T-helper 1 cell (primary cell): Measurements from ENCODE around the gene ATCAY.
"Not testable (repeated sequence)": the region's sequence is repeated elsewhere in the genome, so short reads cannot be mapped to it uniquely, and the experiment has no call there.

Experiments
- DNase-seq, 5 donors: peaks; one replicate each; pipeline ENCODE4 v3.0.0-alpha.2; 2012 to 2020

ATCAY gene

GRCh38 chr19:3904233-3904632 lies 23.7 kb downstream of the ATCAY start:
- no peak for DNase-seq

- DNase-seq: no peak
Observed at GRCh38 chr19:3907626-3908265, 27.3 kb downstream of the ATCAY start.

DNA sequence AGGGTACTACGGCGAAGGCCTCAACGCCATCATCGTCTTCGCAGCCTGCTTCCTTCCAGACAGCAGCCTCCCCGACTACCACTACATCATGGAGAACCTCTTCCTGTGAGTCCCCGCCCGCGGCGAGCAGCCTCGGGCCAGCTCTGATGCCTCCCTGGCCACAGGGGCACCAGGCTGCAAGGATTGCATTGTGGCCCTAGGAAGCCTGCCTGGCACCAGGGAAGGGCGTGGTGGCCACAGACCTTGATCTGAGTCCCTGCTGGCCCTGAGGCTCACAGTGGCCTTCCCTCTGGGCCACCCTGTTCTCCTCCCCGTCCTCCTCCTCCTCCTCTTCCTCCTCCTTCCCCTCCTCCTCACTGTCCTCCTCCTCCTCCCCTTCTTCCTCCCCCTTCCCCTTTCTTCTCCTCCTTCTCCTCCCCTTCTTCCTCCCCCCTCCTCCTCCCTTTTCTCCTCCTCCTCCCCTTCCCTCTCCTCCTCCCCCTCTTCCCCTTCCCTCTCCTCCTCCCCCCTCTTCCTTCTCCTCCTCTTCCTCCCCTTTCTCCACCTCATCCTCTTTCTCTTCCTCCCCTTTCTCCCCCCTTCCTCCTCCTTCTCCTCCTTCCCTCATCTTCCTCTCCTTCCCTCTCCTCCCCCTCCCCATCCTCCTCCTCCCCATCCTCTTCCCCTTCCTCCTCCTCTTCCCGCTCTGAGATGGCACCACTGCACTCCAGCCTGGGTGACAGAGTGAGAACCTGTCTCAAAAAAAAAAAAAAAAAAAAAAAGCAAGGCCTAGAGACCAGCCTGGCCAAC lies 28.0 kb downstream of the ATCAY start:
- no peak for DNase-seq

- DNase-seq: no peak
Observed at GRCh38 chr19:3910105-3910504, 29.6 kb downstream of the ATCAY start.

DNA sequence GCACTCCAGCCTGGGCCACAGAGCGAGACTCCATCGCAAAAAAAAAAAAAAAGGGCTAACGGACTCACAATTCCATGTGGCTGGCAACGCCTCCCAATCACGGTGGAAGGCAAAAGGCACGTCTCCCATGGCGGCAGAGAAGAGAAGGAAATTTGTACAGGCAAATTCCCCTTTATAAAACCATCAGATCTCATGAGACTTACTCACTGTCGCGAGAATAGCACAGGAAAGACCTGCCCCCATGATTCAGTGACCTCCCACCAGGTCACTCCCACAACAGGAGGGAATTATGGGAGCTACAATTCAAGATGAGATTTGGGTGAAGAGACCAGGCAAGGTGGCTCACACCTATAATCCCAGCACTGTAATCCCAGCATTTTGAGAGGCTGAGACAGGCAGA lies 33.7 kb downstream of the ATCAY start:
- DNase-seq: no peak

DNA sequence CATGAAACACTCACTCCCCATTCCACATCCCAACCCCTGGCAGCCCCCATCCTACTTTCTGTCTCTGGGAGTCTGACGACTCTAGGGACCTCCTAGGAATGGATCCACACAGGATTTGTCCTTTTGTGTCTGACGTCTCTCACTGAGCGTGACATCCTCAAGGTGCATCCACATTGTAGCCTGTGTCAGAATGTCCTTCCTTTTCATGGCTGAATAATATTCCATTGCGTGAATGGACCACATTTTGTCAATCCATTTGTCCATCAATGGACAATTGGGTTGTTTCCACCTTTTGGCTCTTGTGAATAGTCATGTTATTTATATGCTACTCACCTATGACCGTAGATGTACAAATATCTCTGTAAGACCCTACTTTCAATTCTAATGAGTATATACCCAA lies 35.5 kb downstream of the ATCAY start:
- DNase-seq: no peak

DNA sequence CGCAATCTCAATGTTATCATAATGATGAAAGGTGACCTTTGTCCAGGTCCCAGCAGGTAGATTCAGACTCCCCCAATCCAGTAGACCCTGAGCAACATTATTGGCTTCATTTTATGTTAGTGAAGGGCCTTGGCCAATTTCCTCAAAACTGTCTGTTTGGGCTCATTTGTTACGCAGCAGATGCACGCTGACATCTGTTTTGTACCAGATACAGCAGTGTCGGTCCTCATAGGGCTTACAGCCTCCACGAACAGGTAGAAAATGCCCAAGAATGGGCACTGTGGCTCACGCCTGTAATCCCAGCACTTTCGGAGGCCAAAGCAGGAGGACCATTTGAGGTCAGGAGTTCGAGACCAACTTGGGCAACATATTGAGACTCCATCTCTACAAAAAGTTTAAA lies 39.3 kb downstream of the ATCAY start:
- DNase-seq: no peak

GRCh38 chr19:3923096-3923758 lies 42.7 kb downstream of the ATCAY start:
- no peak for DNase-seq

- DNase-seq: no peak
Observed at GRCh38 chr19:3923912-3924311, 43.4 kb downstream of the ATCAY start.

- no peak for DNase-seq
Observed at GRCh38 chr19:3931041-3931440, 50.6 kb downstream of the ATCAY start.

GRCh38 chr19:3932931-3933810 lies 52.7 kb downstream of the ATCAY start, which contains the start of gene NMRK2:
Gene NMRK2, plus strand, starts transcription at chr19:3933069. Its CDS starts 603 bp downstream, at chr19:3933672.
- no peak for DNase-seq

GRCh38 chr19:3936506-3937442 lies 56.3 kb downstream of the ATCAY start:
- DNase-seq: no peak

DNA sequence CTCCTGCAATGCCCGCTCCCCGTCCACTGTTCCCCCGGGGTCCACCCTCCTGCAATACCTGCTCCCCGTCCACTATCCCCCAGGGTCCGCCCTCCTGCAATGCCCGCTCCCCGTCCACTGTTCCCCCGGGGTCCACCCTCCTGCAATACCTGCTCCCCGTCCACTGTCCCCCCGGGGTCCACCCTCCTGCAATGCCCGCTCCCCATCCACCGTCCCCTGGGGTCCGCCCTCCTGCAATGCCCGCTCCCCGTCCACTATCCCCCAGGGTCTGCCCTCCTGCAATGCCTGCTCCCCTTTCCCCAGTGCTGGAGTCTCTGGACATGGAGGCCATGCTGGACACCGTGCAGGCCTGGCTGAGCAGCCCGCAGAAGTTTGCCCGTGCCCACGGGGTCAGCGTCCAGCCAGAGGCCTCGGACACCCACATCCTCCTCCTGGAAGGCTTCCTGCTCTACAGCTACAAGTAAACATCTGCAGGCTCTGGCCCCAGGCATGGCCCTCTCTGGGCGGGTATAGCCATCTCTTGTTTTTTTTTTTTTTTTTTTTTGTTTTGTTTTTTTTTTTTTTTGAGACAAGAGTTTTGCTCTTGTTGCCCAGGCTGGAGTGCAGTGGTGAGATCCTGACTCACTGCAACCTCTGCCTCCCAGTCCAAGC lies 57.9 kb downstream of the ATCAY start:
- not testable (repeated sequence) for DNase-seq

DNA sequence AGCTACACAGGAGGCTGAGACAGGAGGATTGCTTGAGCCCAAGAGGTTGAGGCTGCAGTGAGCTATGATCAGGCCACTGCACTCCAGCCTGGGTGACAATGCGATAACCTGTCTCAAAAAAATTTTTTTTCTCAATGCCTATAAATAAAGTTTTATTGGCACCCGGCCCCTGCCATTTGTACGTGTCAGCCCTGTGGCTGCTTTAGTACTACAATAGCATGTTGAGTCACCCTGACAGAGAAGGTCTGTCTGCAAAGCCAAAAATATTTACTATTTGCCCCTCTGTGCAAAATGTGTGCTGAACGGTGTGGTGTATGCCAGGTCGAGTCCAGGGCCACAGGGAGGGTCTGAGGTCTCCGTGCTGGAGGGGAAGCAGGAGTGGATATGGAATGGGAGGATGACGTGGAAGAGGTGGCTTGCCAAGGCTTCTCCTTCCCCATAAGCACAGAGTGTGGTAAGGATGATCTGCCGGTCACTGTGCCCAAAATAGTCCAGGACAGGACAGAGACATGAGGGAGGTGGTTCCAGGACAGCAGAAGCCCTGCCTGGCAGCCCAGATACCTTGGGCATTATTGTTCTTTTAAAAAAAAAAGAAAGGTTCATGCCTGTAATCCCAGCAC lies 62.4 kb downstream of the ATCAY start:
- no peak for DNase-seq

GRCh38 chr19:3944018-3944721 lies 63.7 kb downstream of the ATCAY start:
- no peak for DNase-seq

- no peak for DNase-seq
Observed at GRCh38 chr19:3945838-3946237, 65.4 kb downstream of the ATCAY start.

GRCh38 chr19:3947316-3947933 lies 66.9 kb downstream of the ATCAY start:
- DNase-seq: not testable (repeated sequence)

DNA sequence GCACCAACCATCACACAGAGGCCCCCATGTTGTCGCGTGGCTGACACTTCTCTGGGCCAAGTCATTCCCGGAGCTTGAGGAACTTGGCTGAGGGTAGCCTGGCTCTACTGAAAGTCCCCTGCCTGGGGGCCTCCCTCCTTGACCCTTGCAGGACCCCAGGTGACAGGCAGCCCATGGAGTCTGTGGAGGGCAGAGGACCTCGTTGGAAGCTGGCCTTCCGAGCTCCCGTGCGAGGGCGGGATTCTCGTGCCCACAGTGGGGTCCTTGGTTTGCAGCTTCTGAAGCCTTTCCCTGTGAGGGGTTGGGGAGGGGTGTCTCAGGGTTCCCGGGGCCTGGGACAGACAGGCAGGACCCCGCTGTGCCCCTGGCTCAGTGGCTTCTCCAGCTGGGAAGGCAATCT lies 68.8 kb downstream of the ATCAY start:
- no peak for DNase-seq
